ENCODE data around the gene LSAMP.

DNA sequence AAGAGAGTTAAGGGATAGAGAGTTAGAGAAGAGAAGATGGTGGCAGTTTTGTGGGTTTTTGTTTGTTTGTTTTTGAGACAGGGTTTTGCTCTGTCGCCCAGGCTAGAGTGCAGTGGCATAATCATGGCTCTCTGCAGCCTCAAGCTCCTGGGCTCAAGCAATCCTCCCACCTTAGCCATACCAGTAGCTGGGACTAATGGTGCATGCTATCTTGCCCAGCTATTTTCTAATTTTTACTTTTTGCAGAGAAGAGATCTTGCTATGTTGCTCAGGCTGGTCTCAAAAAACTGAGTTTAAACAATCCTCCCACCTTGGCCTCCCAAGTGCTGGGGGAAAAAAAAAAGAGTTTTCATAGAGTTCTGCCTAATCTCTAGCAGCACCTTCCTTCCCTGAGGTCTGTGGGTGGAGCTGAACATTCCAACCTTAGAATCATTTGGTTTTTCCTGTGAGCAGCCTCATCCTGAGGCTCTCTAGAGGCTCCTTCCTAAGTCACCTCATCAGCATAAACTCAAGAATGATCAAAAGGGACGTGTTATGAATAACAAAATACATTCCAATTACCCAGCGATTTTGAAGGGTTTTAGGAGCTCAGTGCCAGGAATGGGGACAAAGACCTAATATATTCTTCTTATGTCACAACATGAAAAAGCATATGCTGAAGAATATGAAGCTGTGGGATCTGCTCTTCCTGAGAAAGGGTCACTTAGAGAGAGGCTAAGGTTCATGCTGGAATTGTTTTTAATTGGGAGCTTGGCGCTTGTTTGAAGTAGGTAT, 180.6 kb downstream of the LSAMP start:
- TF ChIP-seq, protein P1, sequence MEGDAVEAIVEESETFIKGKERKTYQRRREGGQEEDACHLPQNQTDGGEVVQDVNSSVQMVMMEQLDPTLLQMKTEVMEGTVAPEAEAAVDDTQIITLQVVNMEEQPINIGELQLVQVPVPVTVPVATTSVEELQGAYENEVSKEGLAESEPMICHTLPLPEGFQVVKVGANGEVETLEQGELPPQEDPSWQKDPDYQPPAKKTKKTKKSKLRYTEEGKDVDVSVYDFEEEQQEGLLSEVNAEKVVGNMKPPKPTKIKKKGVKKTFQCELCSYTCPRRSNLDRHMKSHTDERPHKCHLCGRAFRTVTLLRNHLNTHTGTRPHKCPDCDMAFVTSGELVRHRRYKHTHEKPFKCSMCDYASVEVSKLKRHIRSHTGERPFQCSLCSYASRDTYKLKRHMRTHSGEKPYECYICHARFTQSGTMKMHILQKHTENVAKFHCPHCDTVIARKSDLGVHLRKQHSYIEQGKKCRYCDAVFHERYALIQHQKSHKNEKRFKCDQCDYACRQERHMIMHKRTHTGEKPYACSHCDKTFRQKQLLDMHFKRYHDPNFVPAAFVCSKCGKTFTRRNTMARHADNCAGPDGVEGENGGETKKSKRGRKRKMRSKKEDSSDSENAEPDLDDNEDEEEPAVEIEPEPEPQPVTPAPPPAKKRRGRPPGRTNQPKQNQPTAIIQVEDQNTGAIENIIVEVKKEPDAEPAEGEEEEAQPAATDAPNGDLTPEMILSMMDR (conservative IDR thresholded peaks at IDR 0.05; ENCODE audit: low read depth, low read length), result no peak
- TF ChIP-seq MAFK (IDR thresholded peaks at IDR 0.05; ENCODE audit: low read depth, low read length), result no peak
- no peak for TF ChIP-seq POLR2A (IDR thresholded peaks at IDR 0.05; ENCODE audit: low read depth, low read length)
- no peak for TF ChIP-seq RFX5 (IDR thresholded peaks at IDR 0.05; ENCODE audit: low read depth, low read length)
- no peak for TF ChIP-seq CEBPB (IDR thresholded peaks at IDR 0.05; ENCODE audit: low read depth, low read length)
- TF ChIP-seq BHLHE40 (IDR thresholded peaks at IDR 0.05; ENCODE audit: low read depth, low read length), result no peak
- no peak for TF ChIP-seq FOS (IDR thresholded peaks at IDR 0.05; ENCODE audit: low read depth, low read length)
- no peak for TF ChIP-seq MXI1 (IDR thresholded peaks at IDR 0.05; ENCODE audit: borderline replicate concordance, low read depth, low read length)
- no peak for TF ChIP-seq RAD21 (IDR thresholded peaks at IDR 0.05; ENCODE audit: low read length)
- no peak for TF ChIP-seq RCOR1 (IDR thresholded peaks at IDR 0.05; ENCODE audit: insufficient replicate concordance, low read length)
- no peak for TF ChIP-seq CHD1 (IDR thresholded peaks at IDR 0.05; ENCODE audit: low read depth, low read length)
- TF ChIP-seq, protein P2, sequence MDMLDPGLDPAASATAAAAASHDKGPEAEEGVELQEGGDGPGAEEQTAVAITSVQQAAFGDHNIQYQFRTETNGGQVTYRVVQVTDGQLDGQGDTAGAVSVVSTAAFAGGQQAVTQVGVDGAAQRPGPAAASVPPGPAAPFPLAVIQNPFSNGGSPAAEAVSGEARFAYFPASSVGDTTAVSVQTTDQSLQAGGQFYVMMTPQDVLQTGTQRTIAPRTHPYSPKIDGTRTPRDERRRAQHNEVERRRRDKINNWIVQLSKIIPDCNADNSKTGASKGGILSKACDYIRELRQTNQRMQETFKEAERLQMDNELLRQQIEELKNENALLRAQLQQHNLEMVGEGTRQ (IDR thresholded peaks at IDR 0.05; ENCODE audit: low read depth, low read length), result no peak
- TF ChIP-seq SMC3 (IDR thresholded peaks at IDR 0.05; ENCODE audit: low read depth, low read length), result no peak
